WERI-Rb-1 (cell line): ENCODE results near the gene SOCS3.
A peak's percentile ranks its signal among the peaks of the same experiment; 100 is the strongest.

Source experiments
- DNase-seq: peaks from one replicate; pipeline ENCODE4 v3.0.0-alpha.2; 2020
- H3K27ac ChIP-seq: fragments of 250-450 bp; sonication (Bioruptor Pico); 2 replicates; pipeline ENCODE4 v1.5.1; 2020; ENCODE audit warnings: mild to moderate bottlenecking, moderate library complexity
- H3K27me3 ChIP-seq: fragments of 250-450 bp; sonication (Bioruptor Pico); 2 replicates; pipeline ENCODE4 v1.5.1; 2021; ENCODE audit warnings: mild to moderate bottlenecking, low read depth, moderate library complexity; ENCODE audit not compliant: insufficient read depth, severe bottlenecking
- H3K36me3 ChIP-seq: fragments of 250-450 bp; sonication (Bioruptor Pico); 2 replicates; pipeline ENCODE4 v1.5.1; 2020; ENCODE audit warnings: mild to moderate bottlenecking, moderate library complexity
- H3K4me3 ChIP-seq: 2 replicates; pipeline ENCODE4 v1.5.1; 2011; ENCODE audit warnings: low read depth, mild to moderate bottlenecking, control low read depth, low read length
- H3K9me3 ChIP-seq: fragments of 250-450 bp; sonication (Bioruptor Pico); 2 replicates; pipeline ENCODE4 v1.5.1; 2021; ENCODE audit warnings: mild to moderate bottlenecking, moderate library complexity; ENCODE audit not compliant: severe bottlenecking
- TF ChIP-seq, protein P1 (sequence below): IDR thresholded peaks from 2 replicates; pipeline ENCODE4 v1.5.1; 2011; ENCODE audit warnings: low read depth, mild to moderate bottlenecking, control low read depth, inconsistent platforms, low read length

The SOCS3 gene

DNA sequence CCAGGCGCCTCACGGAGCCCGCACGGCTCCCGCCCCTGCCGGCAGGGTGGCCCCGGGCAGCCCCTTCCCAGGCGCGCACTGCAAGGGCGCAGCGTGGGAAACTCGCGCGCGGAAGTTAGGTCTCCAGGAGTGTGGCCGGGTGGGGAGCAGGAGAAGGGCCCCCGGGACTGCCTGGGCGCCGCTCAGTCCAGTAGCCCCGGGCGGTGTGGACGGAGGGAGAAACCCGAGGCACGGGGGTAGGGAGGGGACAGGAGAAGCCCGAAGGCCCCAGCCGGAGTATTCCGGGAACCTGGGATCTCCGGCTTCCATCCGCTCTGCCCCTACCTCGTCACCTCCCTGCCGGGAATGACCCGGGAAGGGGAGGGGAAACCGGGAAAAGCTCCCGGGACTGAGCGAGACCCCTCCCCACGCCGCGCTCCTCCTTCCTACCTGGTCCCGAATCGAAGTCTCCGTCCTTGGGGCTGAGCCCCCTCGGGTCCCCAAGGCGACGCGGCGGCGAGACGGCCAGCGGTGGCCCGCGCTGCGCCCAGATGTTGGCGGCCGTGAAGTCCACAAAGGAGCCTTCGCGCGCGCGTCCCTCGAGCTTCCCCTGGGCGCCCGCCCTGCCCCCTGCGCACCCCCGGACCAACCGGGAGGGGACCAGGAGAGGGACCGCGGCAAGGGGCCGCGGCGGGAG, 418 bp downstream of the SOCS3 start:
- no peaks in the 10 kb centered on the region for H3K9me3 ChIP-seq
- H3K27me3 ChIP-seq, result peaks cover 22% of the 10 kb centered on the region
- peak overlapping the region; percentile 52 for H3K4me3 ChIP-seq
- H3K36me3 ChIP-seq, result peaks cover 11% of the 10 kb centered on the region
- TF ChIP-seq, protein P1, sequence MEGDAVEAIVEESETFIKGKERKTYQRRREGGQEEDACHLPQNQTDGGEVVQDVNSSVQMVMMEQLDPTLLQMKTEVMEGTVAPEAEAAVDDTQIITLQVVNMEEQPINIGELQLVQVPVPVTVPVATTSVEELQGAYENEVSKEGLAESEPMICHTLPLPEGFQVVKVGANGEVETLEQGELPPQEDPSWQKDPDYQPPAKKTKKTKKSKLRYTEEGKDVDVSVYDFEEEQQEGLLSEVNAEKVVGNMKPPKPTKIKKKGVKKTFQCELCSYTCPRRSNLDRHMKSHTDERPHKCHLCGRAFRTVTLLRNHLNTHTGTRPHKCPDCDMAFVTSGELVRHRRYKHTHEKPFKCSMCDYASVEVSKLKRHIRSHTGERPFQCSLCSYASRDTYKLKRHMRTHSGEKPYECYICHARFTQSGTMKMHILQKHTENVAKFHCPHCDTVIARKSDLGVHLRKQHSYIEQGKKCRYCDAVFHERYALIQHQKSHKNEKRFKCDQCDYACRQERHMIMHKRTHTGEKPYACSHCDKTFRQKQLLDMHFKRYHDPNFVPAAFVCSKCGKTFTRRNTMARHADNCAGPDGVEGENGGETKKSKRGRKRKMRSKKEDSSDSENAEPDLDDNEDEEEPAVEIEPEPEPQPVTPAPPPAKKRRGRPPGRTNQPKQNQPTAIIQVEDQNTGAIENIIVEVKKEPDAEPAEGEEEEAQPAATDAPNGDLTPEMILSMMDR, result no peak
- peak; percentile 45 for DNase-seq
- H3K27ac ChIP-seq, result no peak overlapping the region

DNA sequence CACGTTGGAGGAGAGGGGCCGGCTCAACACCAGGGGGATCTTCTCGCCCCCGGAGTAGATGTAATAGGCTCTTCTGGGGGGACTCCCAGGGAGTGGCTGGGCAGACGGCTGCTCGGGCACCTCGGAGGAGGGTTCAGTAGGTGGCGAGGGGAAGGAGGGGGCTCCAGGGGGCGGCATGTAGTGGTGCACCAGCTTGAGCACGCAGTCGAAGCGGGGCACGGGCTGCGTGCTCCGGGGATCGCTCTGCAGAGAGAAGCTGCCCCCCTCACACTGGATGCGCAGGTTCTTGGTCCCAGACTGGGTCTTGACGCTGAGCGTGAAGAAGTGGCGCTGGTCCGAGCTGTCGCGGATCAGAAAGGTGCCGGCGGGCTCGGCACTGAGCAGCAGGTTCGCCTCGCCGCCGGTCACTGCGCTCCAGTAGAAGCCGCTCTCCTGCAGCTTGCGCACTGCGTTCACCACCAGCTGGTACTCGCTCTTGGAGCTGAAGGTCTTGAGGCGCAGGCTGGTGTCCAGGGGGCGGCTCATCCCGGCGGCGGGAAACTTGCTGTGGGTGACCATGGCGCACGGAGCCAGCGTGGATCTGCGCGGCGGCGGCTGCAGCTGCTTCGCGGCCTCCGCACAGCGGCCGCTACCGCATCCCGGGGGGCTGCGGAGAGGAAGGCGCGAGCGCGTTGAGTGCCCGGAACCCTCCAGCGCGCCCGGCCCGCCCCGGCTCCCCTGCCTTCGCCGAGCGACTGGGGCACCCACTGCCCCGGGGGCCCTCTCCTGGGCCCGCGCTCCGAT, 1.1 kb downstream of the SOCS3 start:
- peaks cover 11% of the 10 kb centered on the region for H3K36me3 ChIP-seq
- peak; percentile 76 for DNase-seq
- no peak overlapping the region for H3K27ac ChIP-seq
- TF ChIP-seq, protein P1, result no peak
- H3K27me3 ChIP-seq, result peaks cover 22% of the 10 kb centered on the region
- no peaks in the 10 kb centered on the region for H3K9me3 ChIP-seq
- H3K4me3 ChIP-seq, result peak overlapping the region; percentile 52

DNA sequence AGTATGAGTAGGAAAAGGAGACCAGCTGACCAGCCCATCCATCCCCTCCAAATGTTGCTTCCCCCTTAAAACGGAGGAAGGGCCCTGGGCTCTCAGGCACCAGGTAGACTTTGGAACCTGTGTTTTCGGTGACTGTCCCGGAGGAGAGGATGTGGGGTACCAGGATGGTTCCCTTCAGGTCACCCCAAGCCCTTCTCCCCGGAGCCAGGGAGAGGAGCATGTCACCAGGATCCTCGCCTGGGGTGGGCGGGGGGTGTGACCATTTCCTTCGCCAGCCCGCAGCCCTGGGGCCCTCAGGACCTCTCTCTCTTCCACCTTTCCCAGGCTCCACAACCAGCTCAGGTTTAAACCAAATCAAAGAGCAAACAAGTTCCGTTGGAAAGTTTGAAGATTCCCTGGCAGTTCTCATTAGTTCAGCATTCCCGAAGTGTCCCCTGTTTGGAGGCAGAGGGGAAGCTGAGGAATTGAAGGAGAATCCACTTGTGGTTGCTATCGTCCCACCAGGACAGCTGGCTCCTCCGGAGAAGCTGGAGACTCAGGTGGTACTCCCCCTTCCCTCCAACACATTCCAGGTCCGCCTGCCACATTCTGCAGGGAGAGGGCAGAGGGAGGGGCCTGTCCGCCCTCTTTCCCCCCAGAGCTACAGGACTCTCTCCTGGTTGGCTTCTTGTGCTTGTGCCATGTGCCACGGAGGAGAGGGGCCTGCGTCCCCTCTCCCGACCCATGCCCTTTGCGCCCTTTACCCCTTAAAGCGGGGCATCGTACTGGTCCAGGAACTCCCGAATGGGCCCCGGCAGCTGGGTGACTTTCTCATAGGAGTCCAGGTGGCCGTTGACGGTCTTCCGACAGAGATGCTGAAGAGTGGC, 2.0 kb downstream of the SOCS3 start:
- TF ChIP-seq, protein P1, result no peak
- H3K36me3 ChIP-seq, result peaks cover 11% of the 10 kb centered on the region
- peaks cover 22% of the 10 kb centered on the region for H3K27me3 ChIP-seq
- no peak overlapping the region for H3K4me3 ChIP-seq
- H3K9me3 ChIP-seq, result no peaks in the 10 kb centered on the region
- H3K27ac ChIP-seq, result no peak overlapping the region
- no peak for DNase-seq

DNA sequence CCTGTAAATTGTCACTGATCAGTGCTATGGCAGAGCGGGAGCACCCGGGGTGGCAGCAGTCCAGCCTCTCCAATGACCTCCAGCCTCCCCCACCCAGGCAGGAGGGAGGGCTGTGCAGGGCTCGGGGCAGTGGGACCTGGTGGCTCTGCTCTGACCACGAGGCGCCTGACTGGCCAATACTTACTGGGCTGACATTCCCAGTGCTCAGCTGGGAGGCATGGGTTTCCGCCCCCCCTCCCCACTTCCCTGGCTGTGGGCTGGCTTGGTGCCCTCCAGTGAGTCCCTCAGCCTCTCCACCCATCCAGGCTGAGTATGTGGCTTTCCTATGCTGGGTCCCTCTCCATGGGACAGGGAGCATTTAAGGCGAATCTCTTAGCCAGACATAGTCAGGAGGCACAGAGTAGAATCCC, 2.7 kb downstream of the SOCS3 start:
- H3K4me3 ChIP-seq, result no peak overlapping the region
- peaks cover 11% of the 10 kb centered on the region for H3K36me3 ChIP-seq
- H3K27ac ChIP-seq, result no peak overlapping the region
- no peaks in the 10 kb centered on the region for H3K9me3 ChIP-seq
- DNase-seq, result no peak
- TF ChIP-seq, protein P1, result no peak
- H3K27me3 ChIP-seq, result peaks cover 22% of the 10 kb centered on the region

DNA sequence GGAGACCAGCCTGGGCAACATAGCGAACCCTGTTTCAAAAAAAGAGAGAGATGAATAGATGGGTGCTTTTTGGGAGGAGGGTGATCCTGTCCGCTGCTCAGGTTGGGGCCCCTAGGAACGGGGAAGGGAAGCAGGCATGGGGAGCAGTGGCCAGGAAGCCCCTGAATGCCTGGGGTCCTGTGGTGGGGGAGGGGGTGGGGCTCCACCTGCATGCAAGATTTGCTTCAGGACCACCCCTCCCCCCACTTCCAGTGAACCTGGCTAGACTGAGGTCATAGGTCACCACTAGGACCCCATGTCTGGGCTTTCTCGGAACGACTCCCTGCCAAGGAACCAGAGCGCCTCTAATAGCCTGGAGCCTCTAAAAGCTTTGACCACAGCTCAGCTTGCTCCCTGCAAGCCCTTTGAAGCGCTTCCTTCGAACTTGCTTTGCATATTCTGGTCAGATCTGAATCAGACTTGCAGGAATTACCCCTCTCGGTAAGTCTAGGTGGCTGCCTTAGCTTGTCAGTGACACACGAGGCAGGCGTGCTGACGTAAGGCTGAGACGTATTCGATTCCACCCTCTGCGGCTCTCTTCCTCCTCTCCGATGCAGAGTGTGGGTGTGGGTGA, 3.7 kb downstream of the SOCS3 start:
- H3K9me3 ChIP-seq, result no peaks in the 10 kb centered on the region
- H3K4me3 ChIP-seq, result no peak overlapping the region
- peaks cover 11% of the 10 kb centered on the region for H3K36me3 ChIP-seq
- DNase-seq, result no peak
- H3K27ac ChIP-seq, result no peak overlapping the region
- TF ChIP-seq, protein P1, result no peak
- H3K27me3 ChIP-seq, result peaks cover 22% of the 10 kb centered on the region
